GM19035 (cell line): ENCODE measurements around the gene MDP1.
"Not testable (repeated sequence)": the region's sequence is repeated elsewhere in the genome, so short reads cannot be mapped to it uniquely, and the experiment has no call there.

Experiments
- ATAC-seq: cut with Tn5 transposase; IDR thresholded peaks from one replicate; pipeline ENCODE4 v1.9.1; 2021; ENCODE audit not compliant: unreplicated experiment

MDP1 gene

DNA sequence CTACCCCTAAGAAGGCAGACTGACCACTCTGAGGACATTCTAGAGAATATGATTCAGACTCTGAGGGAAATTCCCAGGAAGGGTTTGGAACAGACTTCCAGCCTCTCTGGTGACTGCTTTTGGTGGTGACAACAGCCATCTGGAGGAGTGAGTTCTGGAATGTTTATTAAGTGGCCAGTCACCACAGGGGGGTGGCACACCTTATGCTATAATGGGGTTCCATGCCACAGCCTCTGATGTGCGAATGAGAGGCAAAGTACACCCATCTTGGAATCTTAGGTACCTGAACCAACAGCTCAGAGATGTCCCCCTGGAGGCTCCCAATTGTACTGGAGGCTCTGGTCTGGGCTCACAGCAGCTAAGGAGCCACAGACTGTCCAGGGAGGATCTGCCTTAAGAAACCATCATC, 36.0 kb upstream of the MDP1 start:
- ATAC-seq, result no peak

DNA sequence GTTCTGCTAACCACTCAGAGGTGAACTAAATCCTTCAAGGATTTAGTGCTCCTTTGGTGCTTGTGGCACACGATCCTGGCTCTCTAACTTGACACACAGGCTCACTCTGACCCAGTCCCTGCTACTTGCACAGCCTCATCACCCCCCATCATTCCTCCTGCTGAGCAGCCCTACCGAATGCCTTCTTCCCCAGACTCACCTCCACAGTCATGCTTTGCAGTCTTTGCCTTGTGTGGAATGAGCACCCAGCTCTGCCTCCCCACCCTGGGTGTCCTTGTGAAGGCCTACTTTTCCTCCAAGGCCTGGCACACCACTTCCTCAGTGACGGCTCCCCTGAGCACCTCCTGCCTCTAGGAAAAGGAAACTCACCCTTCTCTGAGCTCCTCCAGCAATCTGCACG, 34.5 kb upstream of the MDP1 start:
- ATAC-seq, result no peak

DNA sequence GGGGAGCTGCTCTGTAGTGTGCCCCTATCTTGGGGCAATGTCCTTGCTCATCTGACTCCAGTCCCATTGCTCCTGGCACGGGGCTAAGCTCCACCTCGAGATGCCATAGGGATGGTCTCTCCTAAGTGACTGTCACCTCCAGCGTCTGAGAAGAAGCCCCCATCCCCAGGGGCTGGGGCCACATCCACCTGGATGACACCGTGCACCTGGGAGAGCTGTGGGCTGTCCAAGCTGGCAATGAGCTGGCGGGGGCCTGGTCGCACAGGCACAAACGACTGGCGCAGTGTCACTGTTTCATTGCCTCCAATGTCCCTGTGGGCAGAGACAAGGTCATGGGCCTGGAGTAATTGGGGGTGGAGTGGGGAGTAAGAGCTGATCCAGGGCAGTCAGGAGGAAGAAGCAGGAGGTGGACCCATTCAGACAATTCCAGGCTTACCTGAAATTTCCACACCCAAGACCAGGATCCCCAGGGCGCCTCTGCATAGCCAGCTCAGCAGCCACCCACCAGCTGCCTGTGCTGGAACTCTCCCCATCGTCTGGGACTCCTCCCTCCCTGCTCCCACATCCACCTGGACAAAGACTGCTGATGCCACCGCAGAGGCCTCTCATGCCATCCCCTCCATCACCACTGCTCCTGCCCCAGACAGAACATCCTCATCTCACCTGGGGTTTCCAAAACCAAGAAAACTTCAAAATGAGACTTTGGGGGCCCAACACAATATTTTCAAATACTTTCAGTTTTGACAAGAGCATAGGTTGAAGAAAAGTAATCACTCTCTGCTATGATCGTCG, 33.6 kb upstream of the MDP1 start:
- no peak for ATAC-seq

DNA sequence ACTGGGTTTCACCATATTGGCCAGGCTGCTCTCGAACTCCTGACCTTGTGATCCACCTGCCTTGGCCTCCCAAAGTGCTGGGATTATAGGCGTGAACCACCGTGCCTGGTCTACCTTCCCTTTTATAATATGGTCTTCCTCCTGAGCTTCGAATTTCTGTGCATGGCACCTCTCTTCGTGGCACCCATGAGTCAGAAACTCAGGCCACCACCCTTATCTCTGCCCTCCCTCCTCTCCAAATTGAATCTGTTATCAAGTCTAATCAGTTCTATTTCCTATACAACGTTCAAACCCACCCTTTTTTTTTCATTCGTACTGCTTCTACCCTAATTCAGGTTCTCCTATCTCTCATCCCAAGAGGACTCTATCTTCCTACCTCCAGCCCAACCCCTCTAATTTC, 31.6 kb upstream of the MDP1 start:
- no peak for ATAC-seq

DNA sequence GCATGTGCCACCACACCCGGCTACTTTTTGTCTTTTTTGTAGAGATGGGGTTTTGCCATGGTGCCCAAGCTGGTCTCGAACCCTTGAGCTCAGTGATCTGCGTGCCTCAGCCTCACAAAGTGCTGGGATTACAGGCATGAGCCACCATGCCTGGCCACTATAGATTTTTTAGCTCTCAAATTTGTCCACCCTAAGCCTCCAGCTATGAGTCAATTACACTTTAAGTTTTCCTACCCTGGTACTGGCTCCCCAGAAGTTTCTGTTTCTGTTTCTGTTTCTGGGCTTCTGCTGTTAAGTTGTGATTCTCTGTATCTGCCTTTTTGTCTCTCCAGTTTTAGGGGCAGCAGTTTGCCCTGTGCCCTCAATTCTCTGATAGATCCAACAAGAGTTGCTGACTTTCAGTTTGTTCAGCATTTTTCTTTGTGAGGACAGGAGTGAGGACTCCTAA, 30.9 kb upstream of the MDP1 start:
- no peak for ATAC-seq

DNA sequence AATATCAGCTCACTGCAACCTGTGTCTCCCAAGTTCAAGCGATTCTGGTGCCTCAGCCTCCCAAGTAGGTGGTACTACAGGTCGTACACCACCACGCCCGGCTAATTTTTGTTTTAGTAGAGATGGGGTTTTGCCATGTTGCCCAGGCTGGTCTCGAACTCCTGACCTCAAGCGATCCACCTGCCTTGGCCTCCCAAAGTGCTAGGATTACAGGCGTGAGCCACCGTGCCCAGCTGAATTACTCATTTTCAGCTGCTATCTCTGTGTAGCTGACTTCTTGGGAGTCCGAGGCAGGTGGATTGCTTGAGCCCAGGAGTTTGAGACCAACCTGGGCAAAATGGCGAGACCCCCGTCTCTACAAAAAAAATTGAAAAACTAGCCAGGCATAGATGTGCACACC, 29.5 kb upstream of the MDP1 start:
- ATAC-seq, result not testable (repeated sequence)

DNA sequence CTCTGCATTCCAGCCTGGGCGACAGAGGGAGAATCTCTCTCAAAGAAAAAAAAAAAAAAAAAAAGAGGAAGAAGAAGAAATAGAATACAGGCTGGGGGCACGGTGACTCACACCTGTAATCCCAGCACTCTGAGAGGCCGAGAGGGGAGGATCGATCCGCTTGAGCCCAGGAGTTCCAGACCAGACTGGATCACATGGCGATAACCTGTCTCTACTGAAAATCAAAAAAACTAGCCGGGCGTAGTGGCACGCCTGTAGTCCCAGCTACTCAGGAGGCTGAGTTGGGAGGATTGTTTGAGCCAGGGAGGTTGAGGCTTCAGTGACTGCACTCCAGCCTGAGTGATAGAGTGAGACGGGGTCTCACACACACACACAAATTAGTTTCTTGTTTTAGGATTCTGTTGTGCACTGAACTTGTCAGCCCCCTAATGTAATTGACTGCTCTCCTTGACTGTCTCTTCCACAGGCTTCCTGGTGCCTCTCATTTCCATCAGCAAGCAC, 27.5 kb upstream of the MDP1 start:
- ATAC-seq, result peak; percentile 0

DNA sequence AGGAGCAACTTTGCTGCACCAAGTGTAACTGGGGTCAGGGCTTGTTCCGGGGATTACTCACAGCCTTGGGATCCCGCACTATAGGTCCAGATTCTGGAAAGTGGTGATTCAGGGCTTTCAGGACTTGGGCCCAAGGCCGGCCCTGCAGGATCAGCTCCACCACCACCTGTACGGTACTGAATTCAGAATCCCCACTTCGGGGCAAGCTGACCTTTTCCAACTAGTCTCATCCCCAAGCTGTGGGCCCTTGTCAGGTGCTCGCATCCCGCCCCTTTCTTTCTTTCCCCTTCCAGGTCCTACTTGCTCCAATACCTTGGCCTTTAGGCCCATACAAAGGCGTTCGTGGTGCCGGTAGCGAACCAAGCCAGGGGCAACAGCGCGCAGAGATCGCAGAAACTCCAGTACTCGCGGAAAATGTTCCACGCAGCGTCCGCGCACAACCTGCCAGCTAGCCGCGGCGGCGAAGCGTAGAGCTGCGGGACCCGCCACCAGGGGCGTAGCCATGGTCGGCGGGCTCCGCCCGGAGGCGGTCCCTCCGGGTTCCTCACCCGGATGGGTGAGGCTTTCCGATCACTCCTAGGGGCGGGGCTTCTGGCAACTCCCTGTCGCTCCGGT, 26.1 kb upstream of the MDP1 start:
- ATAC-seq, result peak; percentile 76

DNA sequence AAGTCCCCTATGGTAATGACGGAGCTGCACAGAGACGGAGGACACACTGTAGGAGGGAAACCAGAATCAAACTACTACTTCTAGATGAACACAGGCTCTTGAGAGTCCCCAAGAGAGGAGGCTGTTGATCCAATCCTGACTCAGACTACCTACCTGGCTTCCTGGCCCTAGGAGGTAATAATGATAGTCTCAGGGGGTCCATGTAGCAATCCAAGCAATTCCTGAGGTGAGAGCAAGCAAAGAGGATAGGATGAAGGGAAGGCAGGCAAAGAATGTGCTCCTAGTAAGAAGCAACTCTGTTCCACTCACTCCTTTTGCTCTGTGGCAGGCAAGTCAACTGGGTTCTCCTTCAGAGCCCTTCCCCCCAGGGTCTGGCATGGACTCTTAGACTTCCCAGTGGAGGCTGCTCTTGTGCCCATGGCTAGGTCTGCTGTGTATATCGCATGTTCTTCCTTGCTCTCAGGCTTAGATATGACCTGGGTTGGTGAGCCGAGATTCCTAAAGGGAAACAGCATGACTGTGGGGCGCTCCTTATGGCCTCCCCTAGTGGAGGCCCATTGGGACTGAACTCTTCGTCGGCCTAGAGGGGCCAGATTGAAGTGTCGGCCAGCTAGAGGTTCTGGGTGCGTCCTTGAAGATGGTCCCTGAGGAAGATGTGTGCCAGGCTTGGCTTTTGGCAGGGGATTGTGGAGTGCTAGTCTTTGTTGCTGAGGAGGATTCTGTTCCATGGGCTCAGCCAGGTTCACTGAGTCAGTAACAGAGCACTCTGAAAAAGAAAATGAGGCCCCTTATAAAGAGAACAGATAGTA, 24.4 kb upstream of the MDP1 start:
- no peak for ATAC-seq

DNA sequence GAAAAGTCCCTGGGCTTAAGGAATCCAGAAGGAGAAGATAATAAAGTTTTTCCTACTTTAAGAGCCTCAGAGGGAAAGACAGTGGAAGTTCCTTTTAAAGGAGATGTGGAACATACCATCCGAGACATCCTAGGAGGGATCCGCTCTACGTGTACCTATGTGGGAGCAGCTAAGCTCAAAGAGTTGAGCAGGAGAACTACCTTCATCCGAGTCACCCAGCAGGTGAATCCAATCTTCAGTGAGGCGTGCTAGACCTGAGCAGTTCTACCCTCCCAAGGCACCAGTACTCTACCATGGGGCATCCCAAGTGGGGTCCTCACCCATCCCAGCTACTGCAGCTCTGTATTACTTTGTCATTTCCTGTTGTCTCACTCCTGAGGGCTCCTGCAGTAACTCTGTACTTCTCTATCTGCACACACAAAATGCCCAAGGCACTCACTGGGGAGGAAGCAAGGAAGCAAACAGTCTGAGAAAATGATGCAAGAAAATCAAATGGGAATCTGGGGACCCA, 22.7 kb upstream of the MDP1 start:
- no peak for ATAC-seq

DNA sequence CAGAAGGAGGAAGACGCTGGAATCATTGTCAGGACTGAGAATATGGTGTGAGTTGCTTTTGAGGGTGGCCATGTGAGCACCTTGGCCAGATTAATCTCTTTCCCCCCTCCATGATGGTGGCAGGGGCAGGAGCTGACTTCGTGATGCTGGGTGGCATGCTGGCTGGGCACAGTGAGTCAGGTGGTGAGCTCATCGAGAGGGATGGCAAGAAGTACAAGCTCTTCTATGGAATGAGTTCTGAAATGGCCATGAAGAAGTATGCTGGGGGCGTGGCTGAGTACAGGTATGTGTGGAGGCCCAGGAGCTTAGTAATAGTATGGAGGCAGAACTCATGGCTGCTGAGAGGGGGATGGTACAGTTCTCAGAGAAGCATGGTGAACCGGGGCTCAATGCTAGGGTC, 22.3 kb upstream of the MDP1 start:
- ATAC-seq, result no peak

DNA sequence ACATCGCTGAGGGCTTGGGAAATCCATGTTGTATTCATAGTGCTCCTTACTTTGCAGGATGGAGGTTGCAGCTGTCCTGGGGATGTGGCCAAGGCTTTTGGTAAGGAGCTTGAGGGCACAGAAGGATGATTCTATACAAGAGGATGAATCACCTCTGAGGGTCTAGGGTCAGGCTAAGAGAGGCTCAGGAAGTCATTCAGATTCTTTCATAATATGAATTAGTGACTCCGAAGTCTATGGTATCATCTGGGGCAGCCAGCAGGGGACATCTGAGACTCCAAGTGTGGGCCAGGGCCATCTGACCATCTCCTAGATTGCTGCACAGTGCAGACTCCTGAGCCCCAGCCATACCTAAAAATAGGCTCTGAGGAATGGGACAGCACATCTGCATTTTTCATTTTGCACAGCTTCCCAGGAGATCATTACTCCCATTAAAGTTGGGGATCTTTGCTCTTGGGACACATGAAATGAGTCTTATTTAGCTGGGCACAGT, 21.6 kb upstream of the MDP1 start:
- ATAC-seq, result no peak

DNA sequence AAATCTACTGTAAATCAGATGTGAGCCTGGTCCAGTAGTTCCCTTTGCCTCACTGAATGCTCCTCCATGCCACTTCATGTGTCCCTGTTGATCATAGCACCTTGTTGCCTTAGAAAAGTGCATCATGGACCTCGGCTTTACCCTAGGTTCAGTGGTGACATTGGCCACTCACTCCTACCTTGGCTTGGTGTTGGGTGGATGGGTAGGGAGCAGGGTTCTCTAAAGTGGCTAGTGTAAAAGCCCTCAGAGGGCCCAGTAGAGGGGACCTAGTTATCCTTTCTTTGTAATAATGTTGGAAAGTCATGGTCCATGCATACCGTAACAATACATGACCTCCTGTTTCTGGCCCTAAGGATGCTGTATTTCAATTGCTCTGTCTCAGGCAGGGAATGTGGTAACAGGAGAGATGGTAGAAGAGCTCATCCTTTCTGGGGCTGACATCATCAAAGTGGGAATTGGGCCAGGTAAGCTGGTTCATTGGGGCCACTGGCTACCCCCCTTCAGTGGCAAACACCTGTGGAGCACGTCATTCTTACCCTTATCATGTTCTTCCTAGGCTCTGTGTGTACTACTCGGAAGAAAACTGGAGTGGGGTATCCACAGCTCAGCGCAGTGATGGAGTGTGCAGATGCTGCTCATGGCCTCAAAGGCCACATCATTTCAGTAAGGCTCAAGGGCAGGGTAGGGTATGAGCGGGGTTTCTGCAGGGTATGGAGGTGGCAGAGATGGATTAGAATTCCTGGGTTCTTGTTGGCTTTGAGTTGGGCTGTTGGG, 21.0 kb upstream of the MDP1 start:
- no peak for ATAC-seq

DNA sequence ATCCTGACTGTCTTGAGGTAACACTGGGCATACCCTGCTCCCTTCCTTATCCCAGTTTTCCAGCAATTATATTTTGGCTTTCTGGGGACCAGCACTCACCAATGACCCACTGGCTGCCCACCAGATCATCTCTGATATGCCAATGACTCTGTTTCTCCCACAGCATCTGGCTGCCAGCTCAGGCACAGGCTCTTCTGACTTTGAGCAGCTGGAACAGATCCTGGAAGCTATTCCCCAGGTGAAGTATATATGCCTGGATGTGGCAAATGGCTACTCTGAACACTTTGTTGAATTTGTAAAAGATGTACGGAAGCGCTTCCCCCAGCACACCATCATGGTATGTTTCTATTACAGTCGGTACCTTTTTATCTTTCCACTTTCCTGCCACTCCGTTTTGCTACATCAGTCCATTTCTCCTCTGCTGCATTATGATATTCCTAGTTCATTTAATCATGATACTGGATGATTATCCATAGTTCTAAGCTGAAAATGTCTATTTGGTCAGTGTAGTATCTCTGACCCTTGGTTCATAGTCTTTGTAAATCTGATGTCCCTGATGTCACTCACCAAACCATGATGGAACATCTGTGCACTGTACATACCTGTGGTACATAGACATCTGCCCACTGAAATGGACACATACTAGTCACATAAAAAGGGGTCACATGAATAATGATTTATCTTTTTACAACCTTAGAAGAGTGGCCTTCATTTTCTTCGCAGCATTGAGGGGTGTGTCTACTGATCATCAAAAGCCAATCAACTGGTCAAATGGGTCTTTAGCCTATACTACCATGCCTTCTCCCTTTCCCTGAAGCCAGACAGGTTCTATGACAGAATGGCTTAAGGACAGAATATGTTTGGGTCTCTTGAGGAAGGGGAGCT, 20.2 kb upstream of the MDP1 start:
- no peak for ATAC-seq

DNA sequence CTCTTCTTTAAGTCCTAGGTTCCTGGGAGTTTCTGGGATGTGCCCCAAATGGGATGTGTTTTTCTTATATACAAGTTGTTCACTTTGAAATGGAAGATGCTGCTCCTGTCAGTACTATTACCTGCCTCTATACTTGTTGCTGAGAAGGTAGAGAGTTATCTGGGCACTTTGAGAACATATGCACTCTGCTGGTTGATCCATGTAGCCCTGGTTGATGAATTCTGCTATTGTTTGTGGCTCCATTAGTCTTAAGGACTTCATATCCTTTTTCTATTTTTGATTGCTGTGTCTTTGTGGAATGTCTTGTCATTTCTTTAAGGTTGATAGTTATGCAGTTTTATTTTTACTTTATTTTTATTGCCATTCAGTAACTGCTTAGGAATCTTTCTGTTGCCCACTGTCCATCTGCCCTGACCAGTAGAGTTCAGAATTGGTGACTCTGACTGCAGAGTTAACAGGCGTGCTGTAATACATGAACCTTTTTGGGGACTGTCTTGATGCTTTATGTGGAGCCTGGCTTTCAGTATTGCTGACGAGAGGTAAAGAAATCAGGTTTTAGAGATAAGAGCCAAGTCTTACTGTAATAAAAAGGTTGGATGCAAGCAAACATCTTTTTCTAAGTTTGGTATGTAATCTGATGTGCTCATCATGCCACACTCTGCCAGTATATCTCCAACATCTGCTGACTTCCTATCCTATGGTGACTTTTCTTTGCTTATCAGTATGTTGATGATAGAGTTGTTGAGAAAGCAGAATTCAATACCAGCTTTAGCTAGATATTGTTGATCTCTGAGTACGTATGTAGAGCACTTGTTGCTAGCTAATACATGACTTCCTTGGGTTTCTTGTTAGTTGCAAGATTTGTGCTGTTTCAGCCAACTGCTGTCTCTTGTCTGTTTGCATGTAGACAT, 18.5 kb upstream of the MDP1 start:
- no peak for ATAC-seq

DNA sequence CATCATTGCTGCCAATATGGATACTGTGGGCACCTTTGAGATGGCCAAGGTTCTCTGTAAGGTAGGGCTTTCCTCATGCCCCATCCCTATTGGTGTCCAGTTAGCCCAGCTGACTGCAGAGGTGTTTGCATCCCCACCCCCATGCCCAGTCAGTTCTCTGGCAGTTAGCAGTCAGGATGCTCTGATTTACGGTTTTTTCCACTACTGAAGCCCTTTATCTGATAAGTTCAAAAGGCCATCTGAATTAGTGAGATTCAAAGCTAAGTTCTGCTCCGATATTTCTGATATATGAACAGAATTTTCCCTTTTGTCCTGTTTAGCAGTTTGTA, 17.6 kb upstream of the MDP1 start:
- ATAC-seq, result no peak

DNA sequence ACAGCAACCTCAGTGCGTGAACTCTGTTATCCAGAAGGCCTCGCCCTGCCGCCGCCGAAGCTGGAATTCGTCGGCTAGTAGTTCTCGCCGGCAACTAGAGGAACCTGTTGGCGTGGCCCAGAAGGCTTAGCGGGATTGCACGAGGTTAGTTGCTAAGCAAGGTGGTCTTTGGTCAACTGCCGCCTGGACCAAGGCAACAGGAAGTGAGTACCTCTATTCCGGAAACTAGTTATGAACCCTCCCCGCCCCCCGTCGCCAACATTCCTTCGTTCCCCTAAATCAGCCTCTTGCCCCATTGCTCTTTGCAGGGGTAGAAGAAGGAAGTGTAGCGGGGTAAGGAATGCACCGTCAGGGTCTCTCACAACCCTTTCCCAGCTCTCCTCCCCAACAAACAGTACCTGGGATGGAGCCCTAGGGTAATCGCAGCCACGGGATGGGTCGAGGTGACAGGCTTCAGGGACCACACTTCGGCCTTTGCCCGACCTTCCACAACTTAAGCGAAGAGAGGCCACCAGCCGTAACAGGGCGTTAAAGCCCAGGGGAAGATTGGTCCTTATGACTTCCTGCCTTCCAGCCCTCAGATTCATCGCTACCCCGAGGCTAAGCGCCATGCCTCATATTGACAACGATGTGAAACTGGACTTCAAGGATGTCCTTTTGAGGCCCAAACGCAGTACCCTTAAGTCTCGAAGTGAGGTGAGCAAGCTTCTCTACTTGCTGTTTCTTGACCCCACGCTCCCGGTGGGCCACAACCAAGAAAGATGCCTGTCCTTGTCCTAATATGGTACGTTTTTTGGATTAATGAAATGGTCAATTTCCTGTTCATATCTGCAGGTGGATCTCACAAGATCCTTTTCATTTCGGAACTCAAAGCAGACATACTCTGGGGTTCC, 17.0 kb upstream of the MDP1 start, which contains the start of gene GMPR2:
Gene GMPR2 (plus strand): TSS at position 285 of the 893 bp plus-strand sequence. CDS start 325 bp downstream, at position 610.
- ATAC-seq, result peak; percentile 62
